Embryonic facial prominence (tissue), 1 donor: ENCODE results near the gene GNAI3.
A peak's percentile ranks its signal among the peaks of the same experiment; 100 is the strongest.

Experiments
- DNase-seq: peaks from one replicate; pipeline ENCODE4 v3.0.0-alpha.2; 2016; ENCODE audit errors: extremely low spot score

GNAI3 gene

DNA sequence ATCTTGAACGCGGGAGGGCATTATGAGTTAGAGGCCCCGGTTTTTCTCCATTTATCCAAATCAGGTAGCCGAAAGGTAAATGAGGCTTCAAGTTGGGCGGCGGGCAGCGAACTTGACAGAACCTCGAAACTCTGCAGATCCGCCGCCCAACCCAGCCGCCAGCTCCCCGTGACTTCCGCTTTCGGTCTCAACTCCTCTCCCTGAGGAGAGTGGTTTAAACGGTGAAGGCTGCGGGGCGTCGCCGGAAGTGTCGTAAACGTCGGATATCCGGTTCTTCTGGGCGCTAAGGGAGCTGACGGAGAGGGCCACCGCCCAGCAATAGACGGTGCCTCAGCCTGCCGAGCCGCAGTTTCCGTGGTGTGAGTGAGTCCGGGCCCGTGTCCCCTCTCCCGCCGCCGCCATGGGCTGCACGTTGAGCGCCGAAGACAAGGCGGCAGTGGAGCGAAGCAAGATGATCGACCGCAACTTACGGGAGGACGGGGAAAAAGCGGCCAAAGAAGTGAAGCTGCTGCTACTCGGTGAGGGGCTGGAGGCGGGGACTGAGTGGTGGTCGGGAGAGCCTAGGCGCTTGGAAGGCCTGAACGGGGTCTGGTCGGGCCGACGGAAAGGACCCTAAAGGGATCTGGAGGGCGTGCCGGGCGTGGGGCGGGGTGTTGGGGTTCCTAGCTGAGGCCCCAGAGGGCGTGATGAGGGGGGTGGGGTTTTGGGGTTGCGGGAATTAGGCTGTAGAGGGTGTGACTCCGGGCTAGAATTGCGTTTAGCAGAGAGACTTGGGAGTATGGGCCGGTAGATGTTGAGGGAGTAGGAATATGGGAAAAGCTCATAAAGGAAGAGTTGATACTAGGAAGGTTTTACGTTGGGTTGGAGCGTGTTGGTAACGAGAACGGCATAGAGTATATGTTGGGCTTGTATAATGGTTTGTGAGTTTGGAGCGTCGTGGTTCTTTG lies at the start of gene GNAI3:
Gene GNAI3, plus strand, starts transcription at position 295 of the 947 bp plus-strand sequence. Its CDS starts 106 bp downstream, at position 401.
- peak; percentile 94 for DNase-seq

DNA sequence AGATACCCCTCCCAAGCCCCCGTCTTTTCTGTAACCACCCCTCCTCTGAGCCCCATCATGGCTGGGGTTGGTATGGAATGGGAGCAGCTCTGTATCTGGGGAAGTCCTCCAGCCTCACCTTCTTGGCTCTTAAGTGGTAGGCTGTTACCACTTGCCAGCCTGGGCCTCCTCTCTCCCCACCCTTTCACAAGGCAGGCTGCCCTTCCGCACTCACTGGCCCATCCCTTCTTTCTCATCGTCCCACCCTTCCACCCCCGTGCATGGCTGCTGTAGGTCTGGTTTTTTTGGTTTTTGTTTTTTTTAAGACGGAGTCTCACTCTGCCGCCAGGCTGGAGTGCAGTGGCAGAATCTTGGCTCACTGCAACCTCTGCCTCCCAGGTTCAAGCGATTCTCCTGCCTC lies 49.3 kb upstream of the GNAI3 start:
- no peak for DNase-seq

DNA sequence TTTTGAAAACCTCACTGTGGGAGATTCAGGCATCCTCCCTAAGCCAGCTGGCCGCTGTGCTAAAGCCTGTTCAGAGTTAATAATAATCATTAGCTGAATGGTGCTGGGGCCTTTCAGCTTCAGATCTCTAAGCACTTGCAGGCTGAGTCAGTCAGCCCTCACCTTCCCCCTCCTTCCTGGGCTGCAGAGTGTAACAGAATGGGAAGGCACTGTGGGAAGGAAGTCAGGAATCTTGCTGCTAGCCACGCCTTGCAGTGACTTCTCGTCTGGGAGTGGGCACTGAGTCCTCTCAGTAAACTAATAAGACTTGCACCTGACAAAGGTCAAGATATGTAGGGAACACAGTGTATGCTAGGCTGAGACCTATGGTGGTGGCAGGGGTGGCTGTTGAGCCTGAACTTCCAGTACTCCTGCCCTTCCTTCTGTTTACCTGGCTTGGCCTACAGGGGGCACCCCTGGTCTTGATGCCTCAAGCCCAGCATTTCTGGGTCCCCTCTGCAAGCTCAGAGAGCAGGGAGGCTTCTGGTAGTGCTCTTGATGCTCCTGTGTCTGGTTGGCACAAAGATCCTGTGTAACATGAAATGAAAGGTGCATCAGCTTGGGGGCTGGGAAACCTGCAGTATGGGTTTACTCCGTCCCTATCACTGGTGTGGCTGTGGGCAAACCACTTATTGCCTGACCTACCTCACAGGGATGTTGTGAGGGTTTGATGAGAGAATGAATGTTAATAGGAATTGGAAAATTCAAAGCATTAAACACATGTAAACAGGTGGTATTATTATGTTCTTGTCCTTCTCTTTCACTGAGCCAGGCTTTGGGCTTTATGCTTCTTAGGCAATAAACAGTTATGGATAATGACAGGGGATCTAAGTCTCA lies 48.5 kb upstream of the GNAI3 start:
- no peak for DNase-seq

DNA sequence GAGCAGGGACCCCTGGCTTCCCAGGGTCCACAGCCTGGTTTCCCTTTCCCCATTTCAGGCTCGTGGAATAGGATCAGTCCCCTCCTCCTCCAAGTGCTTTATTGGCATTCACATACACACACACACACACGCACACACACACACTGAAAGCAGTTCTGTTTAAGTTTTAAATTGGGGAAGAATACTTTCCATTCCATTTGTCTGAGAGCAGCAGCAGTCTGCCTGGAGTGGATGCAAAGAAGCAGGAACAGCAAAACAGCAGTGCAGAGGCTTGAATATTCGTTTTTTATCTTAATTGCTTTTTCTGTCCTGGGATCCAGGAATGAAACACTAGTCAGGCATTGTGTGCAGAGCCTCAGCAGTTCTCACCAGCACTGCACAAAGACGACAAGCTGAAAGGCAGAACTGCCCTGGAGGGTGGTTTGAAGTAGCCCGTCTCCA lies 47.5 kb upstream of the GNAI3 start:
- no peak for DNase-seq

DNA sequence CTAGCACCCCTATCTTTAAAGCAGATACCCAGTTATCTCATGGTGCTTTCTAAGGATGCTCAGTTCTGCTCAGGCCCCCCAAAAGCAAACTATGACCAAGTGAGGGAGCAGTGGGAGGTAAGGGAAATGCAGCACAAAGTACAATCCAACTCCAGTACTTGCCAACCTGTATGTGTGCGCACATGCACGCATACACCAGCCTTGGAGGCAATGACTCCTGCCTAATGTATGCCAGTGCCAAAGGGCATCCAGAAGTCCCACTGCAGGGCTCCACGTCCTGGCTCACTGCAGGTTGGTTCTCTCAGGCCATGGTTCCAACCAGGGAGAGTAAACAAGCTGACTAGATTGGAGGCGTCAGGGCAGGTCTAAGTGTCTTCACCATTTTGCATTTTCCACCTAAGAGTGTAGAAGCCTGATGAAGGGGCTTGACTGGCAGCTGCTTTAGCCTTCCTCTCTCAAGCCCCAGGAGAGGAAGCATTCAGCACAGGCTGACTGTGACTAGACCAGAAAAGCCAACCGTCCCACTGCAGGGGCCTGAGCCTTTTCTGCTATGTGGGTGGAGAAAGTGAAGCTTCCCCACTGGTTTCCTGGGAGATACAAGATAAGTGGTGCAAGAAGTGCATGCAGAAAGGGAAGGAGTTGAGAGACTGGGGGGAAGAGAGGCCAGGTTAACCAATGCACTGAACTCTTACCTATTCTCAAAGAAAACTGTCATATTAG lies 46.6 kb upstream of the GNAI3 start:
- DNase-seq: no peak

DNA sequence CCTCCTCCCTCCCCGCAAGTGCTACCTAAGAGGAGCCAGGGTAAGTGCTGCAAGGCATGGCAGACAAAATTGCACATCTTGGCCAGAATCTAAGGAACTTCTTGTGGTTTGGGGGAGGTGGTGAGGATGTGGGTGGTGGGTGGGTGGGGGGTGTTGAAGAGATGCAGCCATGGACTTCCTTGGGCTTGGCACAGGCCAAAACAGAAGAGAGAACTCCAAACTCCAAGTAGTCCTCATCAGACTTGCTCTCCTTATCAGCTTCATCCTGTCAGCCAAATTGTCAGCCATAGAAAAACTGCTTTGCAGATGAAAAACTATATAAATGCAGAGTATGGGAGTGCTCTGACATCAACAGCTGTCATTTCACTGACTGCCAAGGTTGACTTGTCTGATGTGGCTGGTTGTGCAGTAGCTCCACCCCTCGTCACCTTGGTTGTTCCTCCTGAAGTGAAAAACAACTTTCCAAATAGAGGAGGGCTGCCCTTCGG lies 46.0 kb upstream of the GNAI3 start:
- DNase-seq: no peak

DNA sequence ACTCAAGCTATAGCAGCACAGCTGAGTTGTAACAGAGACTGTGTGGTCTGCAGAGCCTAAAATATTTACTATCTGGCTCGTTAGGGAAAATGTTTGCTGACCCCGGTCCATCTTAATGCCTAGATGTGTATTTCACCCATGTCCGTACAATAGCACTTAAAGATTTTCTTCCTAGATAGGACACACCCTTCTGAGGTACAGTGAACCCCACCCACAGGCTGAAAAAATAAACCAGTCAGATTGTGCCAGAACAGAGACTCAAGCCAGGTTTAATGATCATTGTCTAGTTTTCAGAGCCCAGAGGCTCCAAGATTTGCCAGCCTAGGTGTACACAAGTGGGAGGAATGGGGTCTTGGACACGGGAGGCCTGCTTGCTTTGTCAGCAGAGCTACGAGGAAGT lies 44.5 kb upstream of the GNAI3 start:
- DNase-seq: no peak

DNA sequence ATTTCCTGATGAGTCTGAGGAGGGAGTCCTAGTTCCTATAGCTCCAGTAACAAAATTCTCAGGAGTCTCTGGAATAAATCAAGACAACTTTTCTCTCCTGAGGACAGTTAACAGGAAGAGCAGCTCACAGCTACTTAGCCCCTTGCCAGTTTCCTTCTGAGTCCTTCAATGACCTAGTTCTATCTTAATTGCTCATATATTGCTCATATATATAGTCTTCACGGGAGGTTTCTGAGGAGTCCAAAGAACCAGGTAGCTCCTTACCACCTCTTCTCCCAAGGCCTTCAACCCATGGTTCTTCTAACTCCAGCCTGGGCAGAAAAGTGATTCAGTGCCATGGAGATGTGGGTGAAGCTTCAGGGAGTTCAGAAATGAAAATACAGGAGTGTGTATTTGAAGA lies 43.4 kb upstream of the GNAI3 start:
- DNase-seq: no peak

DNA sequence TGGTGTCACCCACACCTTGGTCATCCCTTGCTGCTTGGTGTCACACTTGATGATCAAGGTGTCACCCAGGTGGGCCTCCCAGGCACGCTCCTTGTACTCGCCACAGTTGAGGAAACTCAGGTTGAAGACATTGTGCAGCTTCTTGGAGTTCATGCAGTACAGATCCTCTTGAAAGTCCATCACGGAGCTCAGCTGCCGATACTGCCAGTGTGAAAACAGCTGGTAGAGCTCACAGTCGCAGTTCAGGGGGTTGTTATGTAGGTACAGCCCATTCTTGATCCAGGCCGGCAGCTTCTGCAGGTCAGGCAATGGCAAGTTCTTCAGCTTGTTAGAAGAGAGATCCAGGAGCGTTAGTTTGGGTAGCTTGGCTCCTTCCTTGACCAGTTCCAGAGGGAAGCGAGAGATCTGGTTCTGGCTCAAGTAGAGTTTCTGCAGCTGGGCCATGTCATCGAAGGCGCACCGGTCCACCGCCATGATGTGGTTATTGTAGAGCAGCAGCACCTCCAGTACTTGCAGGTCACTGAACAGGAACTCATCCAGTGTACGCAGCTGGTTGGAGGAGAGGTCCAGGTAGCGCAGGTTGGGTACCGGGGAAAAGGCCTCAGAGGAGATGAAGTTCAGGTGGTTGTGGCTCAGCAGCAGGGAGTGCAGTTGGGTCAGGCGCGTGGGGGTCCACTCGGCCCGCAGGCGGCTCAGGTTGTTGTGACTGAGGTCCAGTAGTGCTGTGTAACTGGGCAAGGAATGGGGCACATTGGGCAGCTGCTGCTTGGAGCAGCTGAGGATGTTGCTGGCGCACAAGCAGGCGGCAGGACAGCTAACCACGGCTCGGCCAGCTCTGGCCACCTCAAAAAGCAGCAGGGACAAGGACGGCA lies 40.2 kb upstream of the GNAI3 start:
- no peak for DNase-seq

DNA sequence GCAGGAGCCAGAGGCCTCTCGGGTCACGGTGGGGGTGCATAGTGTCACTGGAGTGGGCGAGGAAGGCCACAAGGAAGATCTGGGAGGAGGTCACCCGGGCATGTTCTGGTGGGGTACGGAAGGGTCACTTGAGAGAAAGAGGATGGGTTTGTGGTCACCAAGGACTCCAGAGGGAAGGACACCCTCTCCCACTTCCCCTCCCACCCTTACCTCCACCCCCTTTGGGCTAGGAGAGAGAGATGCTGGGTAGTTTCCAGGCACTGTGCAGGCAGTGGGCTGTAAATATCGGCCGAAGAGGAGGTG lies 39.6 kb upstream of the GNAI3 start:
- DNase-seq: no peak

DNA sequence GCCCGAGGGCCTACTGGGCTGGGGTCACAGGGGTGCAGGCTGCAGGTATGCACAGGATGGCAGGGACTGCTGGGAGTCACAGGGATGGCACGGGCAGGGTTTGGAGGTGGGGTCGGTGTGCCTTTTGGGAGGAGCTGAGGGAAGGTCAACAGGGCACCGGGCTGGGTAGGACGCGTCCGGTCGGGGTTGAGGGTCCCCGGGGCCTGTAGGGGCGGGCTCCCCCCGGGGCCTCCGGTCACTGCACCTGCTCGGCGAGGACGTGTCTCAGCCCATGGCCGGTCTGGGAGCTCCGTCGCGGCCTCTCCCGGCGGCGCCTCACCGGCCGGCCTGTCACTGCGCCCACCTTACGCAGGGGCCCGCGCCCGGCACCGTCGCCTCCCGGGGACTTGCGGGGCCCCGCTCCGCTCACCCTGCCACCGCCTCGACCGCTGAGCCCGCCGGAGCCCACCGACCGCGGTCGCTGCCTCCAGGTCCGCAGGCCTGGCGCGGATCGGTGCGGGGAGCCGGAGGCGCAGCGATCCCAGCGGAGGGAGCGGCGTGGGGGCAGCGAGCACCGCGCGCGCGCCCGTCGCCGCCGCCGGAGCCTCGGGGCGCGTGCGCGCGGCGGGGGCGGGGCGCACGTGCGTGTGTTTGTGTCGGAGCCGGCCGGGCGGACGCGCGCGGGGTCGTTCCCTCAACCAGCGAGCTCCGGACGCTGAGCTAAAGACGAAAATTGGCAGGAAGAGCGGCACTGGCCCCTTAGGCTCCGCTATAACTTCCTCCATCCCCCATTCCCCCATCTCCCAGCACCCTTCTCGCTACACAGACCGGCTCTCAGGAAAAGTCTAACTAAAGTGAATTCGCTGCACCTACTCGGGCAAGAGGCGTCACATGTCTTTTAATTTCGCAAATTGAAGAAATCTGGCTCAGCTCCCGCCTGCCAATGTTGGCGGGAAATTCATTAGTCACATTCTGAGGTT lies 39.0 kb upstream of the GNAI3 start, which contains the start of gene AMIGO1:
Gene AMIGO1, minus strand, starts transcription at position 552 of the 959 bp plus-strand sequence. CDS start 815 bp downstream, outside the sequence.
- DNase-seq: peak; percentile 42

DNA sequence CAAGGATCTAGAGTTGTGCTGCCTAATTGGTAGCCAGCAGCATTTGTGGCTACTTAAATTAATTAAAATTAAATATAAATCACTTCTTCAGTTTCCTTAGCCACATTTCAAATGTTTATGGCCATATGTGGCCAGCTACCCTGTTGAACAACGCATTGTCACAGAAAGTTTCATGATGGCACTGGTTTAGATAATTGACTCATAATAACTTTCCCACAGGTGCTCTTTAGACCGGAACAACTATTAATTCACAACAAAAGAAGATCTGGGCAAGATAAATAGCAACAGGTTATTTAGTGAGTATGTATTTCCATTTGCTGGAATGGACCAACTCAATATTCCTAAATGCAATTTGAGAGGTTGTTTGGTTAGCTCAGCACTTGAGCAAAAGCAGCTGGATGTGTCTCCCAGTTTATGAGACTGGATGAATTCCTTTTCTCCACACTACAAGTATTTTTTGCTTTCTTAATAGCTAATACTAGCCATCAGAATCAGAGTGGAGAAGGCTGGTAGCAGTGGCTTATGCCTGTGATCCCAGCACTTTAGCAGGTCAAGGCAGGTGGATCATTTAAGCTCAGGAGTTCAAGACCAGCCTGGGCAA lies 35.2 kb upstream of the GNAI3 start:
- DNase-seq: no peak

DNA sequence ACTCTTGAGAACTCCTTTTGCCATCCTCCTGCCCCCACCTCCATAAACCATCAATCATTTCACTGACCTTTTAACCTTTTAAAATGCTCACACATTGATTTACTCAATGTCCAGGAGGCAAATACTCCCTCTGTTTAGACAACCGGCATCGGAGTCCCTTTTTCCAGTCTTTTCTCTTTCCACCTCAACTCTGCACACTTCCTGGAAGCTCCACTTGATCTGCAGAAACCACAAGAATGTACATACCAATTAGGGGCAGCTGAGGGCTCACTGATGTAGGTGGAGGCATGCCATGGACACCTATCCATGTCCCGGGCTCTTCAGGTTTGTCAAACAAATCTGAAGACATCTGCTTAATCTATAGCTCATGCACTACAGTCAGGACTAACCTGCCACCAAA lies 33.6 kb upstream of the GNAI3 start:
- no peak for DNase-seq

DNA sequence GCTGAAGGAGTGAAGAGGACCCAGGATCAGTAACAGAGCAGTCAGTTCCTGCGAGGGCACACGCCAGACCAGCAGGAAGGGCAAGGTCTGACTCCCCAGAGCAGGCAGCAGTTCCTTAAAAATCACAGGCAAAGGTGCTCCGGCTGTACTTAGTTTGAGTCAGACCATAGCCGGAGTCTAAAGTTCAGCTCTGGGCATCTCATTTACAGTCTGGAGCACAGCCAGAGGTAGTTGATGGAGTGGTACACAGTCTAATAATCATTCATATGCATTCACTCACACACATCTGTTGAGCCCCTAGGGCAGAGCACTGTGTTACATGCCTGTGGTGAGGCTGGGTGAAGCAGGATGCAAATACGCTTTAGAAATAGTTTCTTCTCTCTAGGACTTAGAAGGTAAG lies 31.5 kb upstream of the GNAI3 start:
- DNase-seq: no peak

DNA sequence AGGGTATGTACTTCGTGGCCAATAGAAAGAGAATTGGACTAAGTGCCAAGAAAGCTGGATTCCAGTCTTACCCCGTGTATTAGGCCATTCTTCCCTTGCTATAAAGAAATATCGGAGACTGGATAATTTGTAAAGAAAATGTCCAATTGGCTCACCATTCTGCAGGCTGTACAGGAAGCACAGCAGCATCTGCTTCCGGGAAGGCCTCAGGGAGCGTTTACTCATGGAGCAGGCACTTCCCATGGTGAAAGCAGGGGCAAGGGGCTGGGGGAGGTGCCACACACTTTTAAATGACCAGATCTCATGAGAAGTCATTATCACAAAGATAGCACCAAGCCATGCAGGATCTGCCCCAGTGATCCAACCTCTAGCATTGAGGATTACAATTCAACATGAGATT lies 31.1 kb upstream of the GNAI3 start:
- DNase-seq: no peak

DNA sequence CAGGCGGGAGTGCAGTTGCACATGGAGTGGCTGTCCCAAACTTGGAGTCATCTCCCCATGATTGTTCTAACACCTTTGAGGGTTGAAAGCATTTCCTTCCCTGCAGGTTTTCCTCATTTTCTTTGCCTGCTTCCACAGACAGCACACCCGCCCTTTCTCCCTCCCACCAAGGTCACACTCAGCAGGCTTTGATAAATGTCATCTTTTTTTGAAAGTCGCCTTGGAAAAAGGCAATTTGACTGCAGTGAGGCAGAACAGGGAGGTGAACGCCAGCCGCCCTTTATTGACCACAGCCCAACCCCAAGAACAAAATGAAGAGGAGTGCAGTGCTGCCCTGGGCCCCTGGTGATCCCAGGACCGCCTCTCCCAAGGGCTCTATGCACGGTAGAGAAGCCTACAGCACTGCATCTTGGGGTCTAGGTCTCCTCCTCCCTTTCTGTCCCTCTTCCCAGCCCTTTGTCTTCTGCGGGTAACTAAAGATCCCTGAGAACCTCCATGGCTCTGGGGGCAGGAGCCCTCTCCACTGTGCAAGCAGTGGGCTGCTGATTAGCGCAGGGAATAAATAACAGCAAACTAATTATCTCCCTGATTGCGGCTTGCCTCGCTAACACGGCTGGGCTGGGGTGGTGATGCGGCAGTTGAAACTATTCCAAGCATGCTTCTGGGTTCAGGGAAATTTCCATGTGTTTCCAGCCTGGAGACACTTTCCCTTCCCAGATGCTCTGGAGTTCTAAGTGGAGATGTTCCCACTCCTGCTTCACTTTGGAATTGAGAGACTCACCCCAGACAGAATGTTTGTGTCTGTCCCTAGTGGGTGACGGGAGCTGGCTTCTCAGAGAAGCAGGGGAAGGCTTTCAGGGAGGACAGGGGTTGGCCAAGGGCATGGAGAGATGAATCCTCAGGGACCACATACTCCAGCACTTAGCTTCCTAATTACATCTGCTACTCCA lies 27.1 kb upstream of the GNAI3 start:
- DNase-seq: no peak

DNA sequence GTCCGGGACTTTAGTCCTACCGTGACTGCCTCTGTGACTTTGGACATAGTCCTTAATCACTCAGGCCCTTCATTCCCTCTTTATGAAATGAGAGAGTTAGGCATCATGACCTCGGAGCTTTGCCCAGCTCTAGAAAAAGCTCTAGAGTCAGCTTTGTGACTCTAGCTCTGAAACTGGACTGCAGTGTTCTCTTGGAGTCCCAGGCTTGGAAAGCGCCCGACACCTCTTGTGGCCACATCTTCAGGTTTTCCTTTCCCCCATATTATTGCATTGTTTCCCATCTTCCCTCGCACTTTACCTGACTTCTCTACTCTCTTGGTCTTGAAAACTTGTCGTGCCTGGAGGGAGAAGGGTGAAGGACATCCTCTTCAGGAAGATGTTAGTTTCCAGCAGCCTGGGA lies 26.4 kb upstream of the GNAI3 start:
- no peak for DNase-seq

DNA sequence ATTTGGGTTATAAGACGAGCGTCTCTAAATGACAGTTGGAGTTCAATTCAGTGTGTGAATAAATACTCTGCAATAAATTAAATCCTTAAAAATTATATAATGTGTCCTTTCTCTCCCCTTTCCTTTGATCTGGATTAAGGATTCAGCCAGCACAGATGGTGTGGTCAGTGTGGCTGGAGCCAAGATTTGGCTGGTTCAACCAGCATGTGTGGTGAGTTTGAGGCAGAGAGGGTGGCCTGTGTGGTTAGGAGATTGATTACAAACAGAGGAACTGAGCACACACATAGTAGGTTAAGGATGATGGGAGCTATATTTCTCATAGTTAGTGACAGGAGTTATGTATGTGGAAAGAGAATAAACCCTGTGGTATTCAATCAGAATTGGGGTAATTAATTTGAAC lies 24.7 kb upstream of the GNAI3 start:
- DNase-seq: no peak
